Upper lobe of left lung (tissue), 6 donors: Measurements from ENCODE around the gene UBE2G1. TPM values are rescaled to one million over a fixed set of nuclear protein-coding genes. Genes with fewer than 3 reads are reported as not detected.

Experiments
- ATAC-seq, 2 donors: fragments of 200-7000 bp; cut with Tn5 transposase; one replicate each; pipeline ENCODE4 v1.9.1; 2022; ENCODE audit warnings: mild to moderate bottlenecking in 2 of 2, moderate library complexity in 2 of 2; ENCODE audit not compliant: low FRiP score in 2 of 2
- DNase-seq, 2 donors: peaks; one replicate each; pipeline ENCODE4 v3.0.0-alpha.2; 2019 to 2020
- H3K27ac ChIP-seq, 4 donors: fragments of 200-600 bp; sonication (generic); one replicate each; pipeline ENCODE4 v1.5.1; 2016 to 2019
- H3K27me3 ChIP-seq, 4 donors: fragments of 200-600 bp; sonication (generic); one replicate each; pipeline ENCODE4 v1.5.1; 2017 to 2019
- H3K36me3 ChIP-seq, 4 donors: fragments of 200-600 bp; sonication (generic); one replicate each; pipeline ENCODE4 v1.5.1; 2016 to 2019
- H3K4me1 ChIP-seq, 4 donors: fragments of 200-600 bp; sonication (generic); one replicate each; pipeline ENCODE4 v1.5.1; 2018 to 2019
- H3K4me3 ChIP-seq, 4 donors: fragments of 200-600 bp; sonication (generic); one replicate each; pipeline ENCODE4 v1.5.1; 2017 to 2019; ENCODE audit warnings: mild to moderate bottlenecking in 2 of 4, moderate library complexity in 1 of 4
- H3K9me3 ChIP-seq, 4 donors: fragments of 200-600 bp; sonication (generic); one replicate each; pipeline ENCODE4 v1.5.1; 2018 to 2019
- EP300 ChIP-seq, 4 donors: sonication (generic); formaldehyde crosslinking; IDR thresholded peaks; one replicate each; pipeline ENCODE4 v1.5.1; 2017; ENCODE audit warnings: antibody characterized with exemption in 4 of 4, control low read depth in 2 of 4
- POLR2A ChIP-seq, 4 donors: fragments of 450-650 bp; IDR thresholded peaks; one replicate each; pipeline ENCODE4 v1.5.1; 2016 to 2017; ENCODE audit warnings: antibody characterized with exemption in 4 of 4, mild to moderate bottlenecking in 2 of 4
- POLR2AphosphoS5 ChIP-seq, 2 donors: sonication (generic); formaldehyde crosslinking; IDR thresholded peaks; one replicate each; pipeline ENCODE4 v1.5.1; 2017; ENCODE audit warnings: antibody characterized with exemption in 2 of 2
- WGBS, 2 donors: methylation state at CpG; one replicate each; pipeline ENCODE4 v1.1.5; 2017 to 2018; 5-methylcytosine and 5-hydroxymethylcytosine counted together
- total RNA-seq, 6 donors: library from RNA; depleted of rRNA in 4 of 6; stranded (reverse); fragments of >200 nt in 4 of 6; gene quantifications; one replicate each; pipeline versions ENCODE4 v1.1.0 to v1.2.1, GENCODE V29; 2016 to 2021
- TF ChIP-seq, protein P1 (sequence below), 6 experiments: fragments of 450-650 bp in 4 of 6; fragments of 200-600 bp in 2 of 6; sonication (generic) in 2 of 6; IDR thresholded peaks; one replicate each; pipeline ENCODE4 v1.5.1; 2016 to 2019; ENCODE audit warnings: antibody characterized with exemption in 6 of 6
- donor health status: DM: no; HTN: no; CAD: no; lungs with moderate emphysema.
- donor health status: DM: no; HTN: yes; CAD: no; lungs with severe emphysema.

UBE2G1 gene
- total RNA-seq, 6 donors from 2014 or later: 24.5 to 45.8 (median 35.8) TPM

DNA sequence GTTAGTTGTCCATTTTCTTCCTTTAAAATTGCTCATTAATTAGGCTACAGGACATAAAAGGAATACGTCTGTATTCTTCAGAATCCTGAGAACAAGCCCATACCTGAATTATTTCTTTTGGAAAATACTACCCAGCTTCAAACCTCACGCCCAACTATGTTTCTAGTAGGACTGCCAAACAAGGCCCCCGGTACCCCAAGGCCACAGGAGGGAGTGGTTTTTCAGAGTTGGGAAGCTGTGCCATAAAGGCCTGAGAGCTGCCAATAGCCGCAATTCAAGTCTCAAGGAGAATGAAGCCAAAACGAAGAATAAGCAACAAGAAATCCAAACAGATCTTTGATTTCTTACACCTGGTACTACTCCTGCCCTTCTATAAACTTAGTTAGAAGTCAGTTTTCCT, 48.3 kb downstream of the UBE2G1 start:
- 56 to 65% methylated on average over 5 of the region's 5 CpGs for WGBS, 2 donors
- Histone ChIP-seq H3K4me3 (no peak overlapping the region), H3K27ac (no peak overlapping the region), H3K36me3 (no peaks in the 10 kb centered on the region), H3K9me3 (no peaks in the 10 kb centered on the region), H3K4me1 (peaks cover 5 to 35% (median 29%) of the 10 kb centered on the region in 4 donors), H3K27me3 (no peaks in the 10 kb centered on the region)
- no peak for DNase-seq
- no peak for ATAC-seq
- no peak for TF ChIP-seq EP300 (IDR thresholded peaks at IDR 0.05)
- TF ChIP-seq, protein P1, sequence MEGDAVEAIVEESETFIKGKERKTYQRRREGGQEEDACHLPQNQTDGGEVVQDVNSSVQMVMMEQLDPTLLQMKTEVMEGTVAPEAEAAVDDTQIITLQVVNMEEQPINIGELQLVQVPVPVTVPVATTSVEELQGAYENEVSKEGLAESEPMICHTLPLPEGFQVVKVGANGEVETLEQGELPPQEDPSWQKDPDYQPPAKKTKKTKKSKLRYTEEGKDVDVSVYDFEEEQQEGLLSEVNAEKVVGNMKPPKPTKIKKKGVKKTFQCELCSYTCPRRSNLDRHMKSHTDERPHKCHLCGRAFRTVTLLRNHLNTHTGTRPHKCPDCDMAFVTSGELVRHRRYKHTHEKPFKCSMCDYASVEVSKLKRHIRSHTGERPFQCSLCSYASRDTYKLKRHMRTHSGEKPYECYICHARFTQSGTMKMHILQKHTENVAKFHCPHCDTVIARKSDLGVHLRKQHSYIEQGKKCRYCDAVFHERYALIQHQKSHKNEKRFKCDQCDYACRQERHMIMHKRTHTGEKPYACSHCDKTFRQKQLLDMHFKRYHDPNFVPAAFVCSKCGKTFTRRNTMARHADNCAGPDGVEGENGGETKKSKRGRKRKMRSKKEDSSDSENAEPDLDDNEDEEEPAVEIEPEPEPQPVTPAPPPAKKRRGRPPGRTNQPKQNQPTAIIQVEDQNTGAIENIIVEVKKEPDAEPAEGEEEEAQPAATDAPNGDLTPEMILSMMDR (IDR thresholded peaks at IDR 0.05): no peak
- no peak for TF ChIP-seq POLR2A (IDR thresholded peaks at IDR 0.05)

DNA sequence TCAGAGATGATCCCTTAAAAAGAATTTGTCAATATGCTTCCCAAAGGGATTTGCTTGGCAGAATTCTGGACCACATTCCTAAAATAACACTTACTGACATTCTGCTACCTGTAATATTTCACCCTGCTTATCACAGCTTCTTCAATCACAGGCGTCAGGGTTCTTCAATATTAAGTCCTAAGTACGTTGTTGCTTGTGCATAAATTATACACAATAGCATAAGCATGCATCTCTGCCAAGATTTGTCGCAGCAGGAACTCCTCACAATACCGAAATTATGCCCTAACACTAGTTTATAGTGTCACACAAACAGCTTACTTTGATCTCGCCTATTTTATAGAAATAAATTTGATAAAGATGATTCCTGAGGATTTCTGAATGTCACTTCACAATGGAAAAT, 48.9 kb downstream of the UBE2G1 start:
- Histone ChIP-seq H3K36me3 (no peaks in the 10 kb centered on the region), H3K4me1 (peaks cover 11 to 40% (median 33%) of the 10 kb centered on the region in 4 donors), H3K9me3 (no peaks in the 10 kb centered on the region), H3K27me3 (no peaks in the 10 kb centered on the region), H3K4me3 (no peak overlapping the region), H3K27ac (no peak overlapping the region)
- no peak for DNase-seq
- WGBS, 2 donors: 37 to 60% methylated on average over 5 of the region's 5 CpGs
- TF ChIP-seq, protein P1 (IDR thresholded peaks at IDR 0.05): no peak
- TF ChIP-seq EP300 (IDR thresholded peaks at IDR 0.05) (no peak), POLR2AphosphoS5 (IDR thresholded peaks at IDR 0.05) (no peak), POLR2A (IDR thresholded peaks at IDR 0.05) (no peak)
- no peak for ATAC-seq

DNA sequence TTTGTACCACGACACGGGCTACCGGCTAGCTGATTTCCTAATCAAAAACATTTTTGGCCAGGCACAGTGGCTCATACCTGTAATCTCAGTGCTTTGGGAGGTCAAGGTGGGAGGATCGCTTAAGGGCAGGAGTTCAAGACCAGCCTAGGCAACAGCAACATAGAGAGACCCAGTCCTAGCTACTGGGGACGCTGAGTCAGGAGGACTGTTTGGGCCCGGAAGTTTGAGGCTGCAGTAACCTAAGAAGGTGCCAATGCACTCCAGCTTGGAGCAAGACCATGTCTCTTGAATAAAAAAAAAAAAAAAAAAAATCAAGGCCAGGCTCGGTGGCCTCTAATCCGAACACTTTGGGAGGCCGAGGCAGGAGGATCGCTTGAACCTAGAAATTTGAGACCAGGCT, 49.8 kb downstream of the UBE2G1 start:
- H3K4me1 ChIP-seq: peaks cover 11 to 40% (median 33%) of the 10 kb centered on the region in 4 donors
- TF ChIP-seq POLR2AphosphoS5 (IDR thresholded peaks at IDR 0.05): no peak
- TF ChIP-seq, protein P1 (IDR thresholded peaks at IDR 0.05): no peak
- TF ChIP-seq POLR2A (IDR thresholded peaks at IDR 0.05): no peak
- no peak for TF ChIP-seq EP300 (IDR thresholded peaks at IDR 0.05)
- H3K4me3 ChIP-seq: no peak overlapping the region
- H3K9me3 ChIP-seq: no peaks in the 10 kb centered on the region
- no peaks in the 10 kb centered on the region for H3K36me3 ChIP-seq
- WGBS, 2 donors: 95 to 97% methylated on average over 10 of the region's 10 CpGs
- H3K27ac ChIP-seq: no peak overlapping the region
- ATAC-seq (no peak), DNase-seq (no peak)
- H3K27me3 ChIP-seq: no peaks in the 10 kb centered on the region

DNA sequence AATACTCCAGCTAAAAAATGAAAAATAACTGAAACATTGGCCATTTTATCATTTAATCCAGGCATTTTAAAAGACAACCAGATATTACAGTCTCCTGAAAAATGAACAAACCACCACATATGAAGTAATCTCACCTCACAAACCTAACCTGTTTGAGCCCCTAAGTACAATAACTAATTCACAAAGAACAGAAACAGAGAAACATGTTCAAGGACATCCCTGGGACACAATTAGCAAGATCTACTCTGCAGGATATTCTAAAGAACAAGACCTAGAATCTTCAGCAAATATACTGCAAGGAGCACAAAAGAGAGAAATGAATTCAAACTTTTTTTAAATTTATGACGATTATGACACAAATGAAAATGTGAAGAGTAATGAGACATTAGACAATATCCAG, 51.9 kb downstream of the UBE2G1 start:
- ATAC-seq (no peak), DNase-seq (no peak)
- Histone ChIP-seq H3K4me1 (peaks cover 25 to 57% (median 48%) of the 10 kb centered on the region in 4 donors), H3K9me3 (no peaks in the 10 kb centered on the region), H3K27ac (no peak overlapping the region), H3K4me3 (no peak overlapping the region), H3K36me3 (no peaks in the 10 kb centered on the region), H3K27me3 (no peaks in the 10 kb centered on the region)
- TF ChIP-seq EP300 (IDR thresholded peaks at IDR 0.05) (no peak), POLR2AphosphoS5 (IDR thresholded peaks at IDR 0.05) (no peak), POLR2A (IDR thresholded peaks at IDR 0.05) (no peak)
- TF ChIP-seq, protein P1 (IDR thresholded peaks at IDR 0.05): no peak
- 69 to 73% methylated on average over 1 of the region's 1 CpG for WGBS, 2 donors

DNA sequence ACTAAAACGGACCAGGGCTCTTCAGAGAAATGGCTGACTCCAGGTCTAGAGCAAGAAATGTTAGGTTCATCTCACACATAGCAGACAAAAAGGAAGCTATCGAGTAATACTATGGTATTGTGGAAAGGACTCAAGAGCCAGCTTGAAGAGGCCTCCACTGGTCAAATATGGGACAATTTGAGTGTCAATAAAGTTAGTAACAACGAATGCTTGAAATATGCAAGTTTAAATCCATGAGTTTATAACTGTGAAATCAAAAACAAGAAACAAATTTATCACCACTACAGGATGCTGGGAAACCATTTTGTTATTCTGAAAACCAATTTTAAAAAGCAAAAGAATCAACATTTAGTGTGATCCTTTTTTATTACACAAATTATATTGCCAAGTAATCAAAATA, 52.3 kb downstream of the UBE2G1 start:
- DNase-seq: no peak
- Histone ChIP-seq H3K4me1 (peaks cover 30 to 61% (median 52%) of the 10 kb centered on the region in 4 donors), H3K27me3 (no peaks in the 10 kb centered on the region), H3K9me3 (no peaks in the 10 kb centered on the region), H3K36me3 (no peaks in the 10 kb centered on the region), H3K27ac (no peak overlapping the region), H3K4me3 (no peak overlapping the region)
- no peak for ATAC-seq
- TF ChIP-seq, protein P1 (IDR thresholded peaks at IDR 0.05): no peak
- no peak for TF ChIP-seq POLR2A (IDR thresholded peaks at IDR 0.05)
- TF ChIP-seq POLR2AphosphoS5 (IDR thresholded peaks at IDR 0.05): no peak
- no peak for TF ChIP-seq EP300 (IDR thresholded peaks at IDR 0.05)
- 68 to 83% methylated on average over 3 of the region's 3 CpGs for WGBS, 2 donors
